ENCODE data around the gene RNF34.
A peak's percentile ranks its signal among the peaks of the same experiment; 100 is the strongest.
"Not testable (repeated sequence)": the region's sequence is repeated elsewhere in the genome, so short reads cannot be mapped to it uniquely, and the experiment has no call there.

Gene RNF34

GRCh38 chr12:121399391-121400331, at the start of gene RNF34:
Gene RNF34 (plus strand): TSS chr12:121400118. CDS start chr12:121400213, 95 bp downstream.
- peak; percentile 95 for DNase-seq (ENCODE audit: low read depth in 1 of 2, low spot score in 1 of 2)

GRCh38 chr12:121351820-121352681, 47.9 kb upstream of the RNF34 start, which contains the start of gene ANAPC5:
Gene ANAPC5 (minus strand): TSS chr12:121352411. CDS start chr12:121352340, 71 bp downstream.
- peak; percentile 73 to 76 for DNase-seq (ENCODE audit: low read depth in 1 of 2, low spot score in 1 of 2)

- no peak for DNase-seq (ENCODE audit: low read depth in 1 of 2, low spot score in 1 of 2)
Observed at GRCh38 chr12:121352682-121353018, 47.3 kb upstream of the RNF34 start.

- DNase-seq (ENCODE audit: low read depth in 1 of 2, low spot score in 1 of 2), result no peak
Observed at GRCh38 chr12:121355818-121356217, 44.1 kb upstream of the RNF34 start.

- no peak for DNase-seq (ENCODE audit: low read depth in 1 of 2, low spot score in 1 of 2)
Observed at GRCh38 chr12:121356657-121357056, 43.3 kb upstream of the RNF34 start.

- DNase-seq (ENCODE audit: low read depth in 1 of 2, low spot score in 1 of 2), result no peak
Observed at GRCh38 chr12:121357331-121357730, 42.6 kb upstream of the RNF34 start.

GRCh38 chr12:121358073-121358472, 41.8 kb upstream of the RNF34 start:
- no peak for DNase-seq (ENCODE audit: low read depth in 1 of 2, low spot score in 1 of 2)

- DNase-seq (ENCODE audit: low read depth in 1 of 2, low spot score in 1 of 2), result no peak
Observed at GRCh38 chr12:121364683-121365121, 35.2 kb upstream of the RNF34 start.

- no peak for DNase-seq (ENCODE audit: low read depth in 1 of 2, low spot score in 1 of 2)
Observed at GRCh38 chr12:121365416-121366062, 34.4 kb upstream of the RNF34 start.

- no peak for DNase-seq (ENCODE audit: low read depth in 1 of 2, low spot score in 1 of 2)
Observed at GRCh38 chr12:121366063-121366459, 33.9 kb upstream of the RNF34 start.

GRCh38 chr12:121371404-121371803, 28.5 kb upstream of the RNF34 start:
- DNase-seq (ENCODE audit: low read depth in 1 of 2, low spot score in 1 of 2), result no peak

- no peak for DNase-seq (ENCODE audit: low read depth in 1 of 2, low spot score in 1 of 2)
Observed at GRCh38 chr12:121373755-121374154, 26.2 kb upstream of the RNF34 start.

GRCh38 chr12:121374336-121374735, 25.6 kb upstream of the RNF34 start:
- DNase-seq (ENCODE audit: low read depth in 1 of 2, low spot score in 1 of 2), result not testable (repeated sequence)

GRCh38 chr12:121374945-121375584, 24.9 kb upstream of the RNF34 start:
- DNase-seq (ENCODE audit: low read depth in 1 of 2, low spot score in 1 of 2), result not testable (repeated sequence)

- no peak for DNase-seq (ENCODE audit: low read depth in 1 of 2, low spot score in 1 of 2)
Observed at GRCh38 chr12:121376754-121377697, 22.9 kb upstream of the RNF34 start.

GRCh38 chr12:121378736-121379135, 21.2 kb upstream of the RNF34 start:
- DNase-seq (ENCODE audit: low read depth in 1 of 2, low spot score in 1 of 2), result no peak

- no peak for DNase-seq (ENCODE audit: low read depth in 1 of 2, low spot score in 1 of 2)
Observed at GRCh38 chr12:121379945-121380344, 20.0 kb upstream of the RNF34 start.

GRCh38 chr12:121383601-121384021, 16.3 kb upstream of the RNF34 start:
- no peak for DNase-seq (ENCODE audit: low read depth in 1 of 2, low spot score in 1 of 2)

- DNase-seq (ENCODE audit: low read depth in 1 of 2, low spot score in 1 of 2), result not testable (repeated sequence)
Observed at GRCh38 chr12:121384891-121385290, 15.0 kb upstream of the RNF34 start.
